ENCODE data around the gene ZMYM4. TPM values are rescaled to one million over a fixed set of nuclear protein-coding genes. Genes with fewer than 3 reads are reported as not detected.
A peak's percentile ranks its signal among the peaks of the same experiment; 100 is the strongest.

ZMYM4 gene
- total and polyA plus RNA-seq, 10 of the 15 experiments (the other 5 are each of a cell fraction or from before 2014, with no cell fraction given): 8.0 to 37.0 (median 28.1) TPM

DNA sequence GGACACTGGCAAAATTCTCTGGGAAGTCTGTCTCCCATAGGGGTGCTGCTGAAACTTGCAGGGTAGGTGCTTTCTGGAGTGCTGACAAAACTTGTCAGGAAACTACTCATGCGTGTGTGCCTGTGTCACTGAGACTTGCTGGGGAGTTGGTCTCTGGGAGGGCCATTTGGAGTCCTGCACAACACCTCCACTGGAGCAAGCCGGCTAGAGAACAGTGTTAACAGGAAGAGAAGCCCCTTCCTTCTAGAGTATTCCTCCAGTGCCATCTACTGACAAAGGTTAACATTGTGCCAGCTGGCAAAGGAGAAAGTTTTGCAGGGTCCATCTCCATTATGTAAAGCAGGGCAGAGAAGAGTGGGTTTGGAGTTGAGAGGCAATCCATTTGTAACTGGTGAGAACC lies 30.0 kb downstream of the ZMYM4 start:
- FAIRE-seq: peak; percentile 71
- no peak overlapping the region for H3K9ac ChIP-seq (ENCODE audit: control insufficient read depth, insufficient read depth, low read length)
- no peaks in the 10 kb centered on the region; the same call in 1 of the 2 replicates for H3K79me2 ChIP-seq (ENCODE audit: control insufficient read depth, insufficient read depth, low read length)
- CTCF ChIA-PET: interaction anchor here (1.0 to 5.8 kb wide), 9 partner anchors 27 to 446 kb away, joined by 3 to 49 read pairs (median 5); no protein-coding TSS in a partner anchor
- H3K9me3 ChIP-seq (replicated peaks; ENCODE audit: control insufficient read depth, insufficient read depth, low read length): no peaks in the 10 kb centered on the region
- peak overlapping the region; percentile 35 for H3K27ac ChIP-seq (ENCODE audit: control insufficient read depth, insufficient read depth)
- no peak overlapping the region; the same call in 1 of the 2 replicates for H3K4me3 ChIP-seq
- no peak overlapping the region for H2AFZ ChIP-seq (ENCODE audit: control insufficient read depth, low read depth, low read length)
- BruUV-seq (replicated peaks): no TSS peak
- RAD21 ChIA-PET (ENCODE audit: unreplicated experiment): interaction anchor here (0.9 to 2.0 kb wide), 3 partner anchors 96 to 439 kb away, joined by 3 to 22 read pairs (median 4); partner anchors contain the start of genes SMIM12 and ZMYM1
- SMC1A ChIA-PET (ENCODE audit: uncharacterized antibody, unreplicated experiment): interaction anchor here (1.1 to 5.1 kb wide), 2 partner anchors 97 to 99 kb away, joined by 4 to 32 read pairs; no protein-coding TSS in a partner anchor
- DNase-seq (ENCODE audit: low read depth, low spot score): peak; percentile 32
- peaks cover 18% of the 10 kb centered on the region for H3K4me1 ChIP-seq (ENCODE audit: control insufficient read depth, insufficient read depth, low read length)
- H3K36me3 ChIP-seq (ENCODE audit: control insufficient read depth in 2 of 2, insufficient read depth in 2 of 2, low read length in 1 of 2): peaks cover 0 to 3% of the 10 kb centered on the region in 2 experiments; a peak in 2 of 4 replicates
- in situ Hi-C loops (cut with MboI) (no loop called here), intact Hi-C loops (cut with micrococcal nuclease; ENCODE audit: unreplicated experiment) (loop anchor here (1.0 to 5.0 kb wide), 2 partner anchors 96 to 441 kb away; partner anchors contain the start of gene SMIM12)
- ATAC-seq: peak; percentile 94
- peak overlapping the region; percentile 42; the same call in 1 of the 2 replicates for H3K4me2 ChIP-seq (ENCODE audit: control insufficient read depth, insufficient read depth)
- H3K27me3 ChIP-seq (replicated peaks in 1 of 2; ENCODE audit: control insufficient read depth in 2 of 2, insufficient read depth in 2 of 2, low read length in 1 of 2): no peaks in the 10 kb centered on the region
- 4% methylated on average over 2 of the region's 2 CpGs for WGBS (ENCODE audit: insufficient coverage, insufficient replicate concordance, low lambda C conversion rate, missing lambda C conversion rate)
- POLR2A ChIA-PET: no interaction called here
- H4K20me1 ChIP-seq (ENCODE audit: control insufficient read depth, insufficient read depth): no peaks in the 10 kb centered on the region
- TF ChIP-seq SMARCA5 (IDR thresholded peaks at IDR 0.05) (peak; percentile 85), RBBP5 (conservative IDR thresholded peaks at IDR 0.05) (no peak), ETV6 (conservative IDR thresholded peaks at IDR 0.05 in 1 of 2, IDR thresholded peaks at IDR 0.05 in 1 of 2; ENCODE audit: borderline replicate concordance in 1 of 2, low read depth in 1 of 2) (no peak), YY1 (IDR thresholded peaks at IDR 0.05; ENCODE audit: low read depth, low read length) (no peak), CHD4 (IDR thresholded peaks at IDR 0.05) (no peak), DPF2 (IDR thresholded peaks at IDR 0.05) (no peak), FOXM1 (IDR thresholded peaks at IDR 0.05; ENCODE audit: low read depth, low read length) (peak; percentile 29; the same call in 1 of the 2 replicates), SMC3 (IDR thresholded peaks at IDR 0.05; ENCODE audit: borderline replicate concordance, low read length) (peak; percentile 46; the same call in 1 of the 2 replicates), SKIL (IDR thresholded peaks at IDR 0.05; ENCODE audit: low read depth, poor library complexity, severe bottlenecking) (no peak), GATAD2B (conservative IDR thresholded peaks at IDR 0.05; ENCODE audit: low read depth) (0 out of 2 replicates have a peak, but pooled peaks have one; percentile 28), CHD2 (IDR thresholded peaks at IDR 0.05; ENCODE audit: borderline replicate concordance, low read depth, low read length) (peak; percentile 24; the same call in 1 of the 2 replicates), NBN (IDR thresholded peaks at IDR 0.05) (no peak), SMAD1 (IDR thresholded peaks at IDR 0.05; ENCODE audit: low read depth, partially characterized antibody) (no peak), MYC (IDR thresholded peaks at IDR 0.05; ENCODE audit: insufficient read depth, insufficient read length, insufficient replicate concordance, low read length, severe bottlenecking) (no peak), WRNIP1 (IDR thresholded peaks at IDR 0.05; ENCODE audit: borderline replicate concordance, low read depth, low read length) (no peak), REST (IDR thresholded peaks at IDR 0.05; ENCODE audit: low read depth, low read length) (no peak), ZBED1 (IDR thresholded peaks at IDR 0.05; ENCODE audit: borderline replicate concordance) (no peak), SUZ12 (IDR thresholded peaks at IDR 0.05; ENCODE audit: unreplicated experiment) (no peak)
- TF ChIP-seq, protein P1, sequence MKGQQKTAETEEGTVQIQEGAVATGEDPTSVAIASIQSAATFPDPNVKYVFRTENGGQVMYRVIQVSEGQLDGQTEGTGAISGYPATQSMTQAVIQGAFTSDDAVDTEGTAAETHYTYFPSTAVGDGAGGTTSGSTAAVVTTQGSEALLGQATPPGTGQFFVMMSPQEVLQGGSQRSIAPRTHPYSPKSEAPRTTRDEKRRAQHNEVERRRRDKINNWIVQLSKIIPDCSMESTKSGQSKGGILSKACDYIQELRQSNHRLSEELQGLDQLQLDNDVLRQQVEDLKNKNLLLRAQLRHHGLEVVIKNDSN (IDR thresholded peaks at IDR 0.05; ENCODE audit: borderline replicate concordance, extremely low read length, insufficient read depth, low read depth, low read length): no peak

Measured in GM12878 (cell line).